ENCODE data around the gene FAM90A1.
"Not testable (repeated sequence)": the region's sequence is repeated elsewhere in the genome, so short reads cannot be mapped to it uniquely, and the experiment has no call there.

FAM90A1 gene, protein sequence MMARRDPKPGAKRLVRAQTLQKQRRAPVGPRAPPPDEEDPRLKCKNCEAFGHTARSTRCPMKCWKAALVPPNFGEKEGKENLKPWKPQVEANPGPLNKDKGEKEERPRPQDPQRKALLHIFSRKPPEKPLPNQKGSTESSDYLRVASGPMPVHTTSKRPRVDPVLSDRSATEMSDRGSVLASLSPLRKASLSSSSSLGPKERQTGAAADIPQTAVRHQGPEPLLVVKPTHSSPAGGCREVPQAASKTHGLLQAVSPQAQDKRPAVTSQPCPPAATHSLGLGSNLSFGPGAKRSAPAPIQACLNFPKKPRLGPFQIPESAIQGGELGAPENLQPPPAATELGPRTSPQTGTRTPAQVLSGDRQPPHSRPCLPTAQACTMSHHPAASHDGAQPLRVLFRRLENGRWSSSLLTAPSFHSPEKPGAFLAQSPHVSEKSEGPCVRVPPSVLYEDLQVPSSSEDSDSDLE

DNA sequence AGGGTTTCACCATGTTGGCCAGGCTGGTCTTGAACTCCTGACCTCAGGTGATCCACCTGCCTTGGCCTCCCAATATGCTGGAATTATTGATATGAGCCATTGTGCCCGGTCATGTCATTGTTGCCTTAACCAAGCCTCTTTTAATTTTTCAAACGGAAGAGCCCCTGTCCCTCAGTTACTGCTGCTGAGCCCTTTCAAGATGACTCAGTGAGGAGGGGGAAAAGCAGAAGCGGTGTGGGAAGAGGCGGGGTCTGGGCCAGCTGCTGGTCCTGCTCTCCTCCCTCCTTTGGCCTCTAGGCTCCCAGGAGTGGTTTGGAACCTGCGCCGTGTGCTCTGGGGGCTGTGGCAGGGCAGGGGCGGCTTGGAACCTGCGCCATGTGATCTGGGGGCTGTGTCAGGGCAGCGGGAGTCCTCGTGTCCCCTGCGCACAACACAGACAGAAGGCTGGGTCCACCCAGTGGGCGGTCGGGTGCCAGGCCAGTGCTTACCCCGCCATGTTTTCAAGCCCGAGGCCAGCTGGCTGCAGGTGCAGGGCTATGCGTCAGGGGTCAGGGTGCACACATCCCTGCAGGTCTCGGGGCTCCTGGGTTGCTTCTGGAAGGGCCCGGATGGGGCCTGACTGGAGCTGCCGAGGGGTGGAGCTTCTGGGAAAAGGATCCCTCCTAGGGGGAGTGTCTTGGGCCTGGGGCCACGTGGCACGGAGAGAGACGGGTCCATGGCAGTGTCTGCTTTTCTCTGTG, at the start of gene FAM90A1:
Gene FAM90A1, minus strand, starts transcription at position 627 of the 740 bp plus-strand sequence. CDS start 2,786 bp downstream, outside the sequence.
- FAIRE-seq = not testable (repeated sequence)

DNA sequence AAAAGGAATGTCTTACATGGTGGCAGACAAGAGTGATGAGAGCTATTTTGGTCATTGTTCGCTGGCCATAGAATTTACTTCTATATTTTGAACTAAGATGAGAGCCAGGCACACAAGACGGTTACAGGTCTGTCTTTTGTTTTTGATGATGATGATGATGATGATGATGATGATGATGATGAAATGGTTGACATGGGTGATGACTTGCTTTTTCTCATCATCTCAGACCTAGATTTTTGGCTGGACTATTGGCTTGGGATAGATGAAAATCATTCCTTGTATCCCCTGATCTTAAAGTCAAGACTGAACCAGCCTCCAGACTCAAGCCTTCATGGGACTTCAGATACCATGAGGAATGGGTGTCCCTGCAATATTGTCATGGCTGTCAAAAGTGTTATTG, 49.0 kb upstream of the FAM90A1 start:
- not testable (repeated sequence) for FAIRE-seq

DNA sequence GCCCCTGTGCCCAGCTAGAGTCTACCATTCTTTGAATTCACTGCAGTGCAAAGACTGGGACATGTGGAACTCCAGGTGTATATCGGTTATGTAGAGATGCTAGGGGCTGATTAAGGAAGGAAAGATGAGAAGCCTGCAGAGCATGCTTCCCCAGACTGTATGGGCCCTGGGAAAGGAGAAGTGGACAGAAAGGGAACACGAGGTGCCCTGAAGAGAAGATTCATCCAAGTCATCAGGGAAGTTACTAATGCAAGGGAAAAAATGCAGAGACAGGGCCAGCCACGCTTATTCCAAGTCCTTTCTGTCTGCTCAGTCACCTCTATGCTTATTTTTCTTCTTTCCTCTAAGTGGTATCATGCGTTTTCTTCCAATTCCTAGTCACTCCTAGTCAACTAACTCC, 39.3 kb upstream of the FAM90A1 start:
- FAIRE-seq = not testable (repeated sequence)

DNA sequence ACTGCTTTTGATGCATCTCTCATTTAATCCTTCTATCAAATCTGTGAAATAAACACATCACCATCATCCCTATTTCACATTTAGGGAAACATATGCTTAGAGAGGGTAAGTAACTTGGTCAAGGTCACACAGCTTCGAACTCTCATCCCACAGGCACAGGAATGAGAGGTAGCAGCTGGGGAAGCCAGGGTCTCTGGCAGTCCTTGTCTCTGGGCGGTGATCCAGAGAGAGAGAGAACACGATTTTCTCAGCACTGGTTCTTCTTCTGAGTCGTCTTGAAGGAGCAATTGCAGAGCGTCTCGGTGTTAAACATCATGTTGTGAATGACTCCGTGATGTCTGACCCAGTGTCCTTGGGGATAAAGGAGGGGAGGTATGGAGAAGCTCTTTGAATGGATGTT, 36.8 kb upstream of the FAM90A1 start:
- not testable (repeated sequence) for FAIRE-seq

DNA sequence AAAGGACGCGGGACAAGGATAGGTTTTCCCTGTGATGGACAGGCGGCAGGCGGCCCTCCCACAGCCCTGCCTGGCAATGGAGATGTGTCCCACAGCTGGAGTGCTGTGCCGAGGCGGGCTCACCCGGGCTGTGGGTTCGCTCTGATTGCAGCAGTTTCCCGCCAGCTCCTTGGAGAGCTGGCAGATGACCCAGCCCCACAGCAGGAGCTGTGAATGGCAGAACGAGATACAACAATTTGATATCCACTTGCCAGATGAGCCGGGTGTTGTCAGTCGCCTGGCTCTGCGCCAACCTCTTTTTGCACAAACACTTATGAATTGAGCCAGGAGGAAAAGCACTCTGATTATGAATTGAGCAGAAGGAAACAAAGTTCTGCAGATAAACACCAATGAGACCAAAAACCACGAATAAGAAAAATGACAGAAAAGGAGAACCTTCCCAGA, 33.7 kb upstream of the FAM90A1 start:
- not testable (repeated sequence) for FAIRE-seq

DNA sequence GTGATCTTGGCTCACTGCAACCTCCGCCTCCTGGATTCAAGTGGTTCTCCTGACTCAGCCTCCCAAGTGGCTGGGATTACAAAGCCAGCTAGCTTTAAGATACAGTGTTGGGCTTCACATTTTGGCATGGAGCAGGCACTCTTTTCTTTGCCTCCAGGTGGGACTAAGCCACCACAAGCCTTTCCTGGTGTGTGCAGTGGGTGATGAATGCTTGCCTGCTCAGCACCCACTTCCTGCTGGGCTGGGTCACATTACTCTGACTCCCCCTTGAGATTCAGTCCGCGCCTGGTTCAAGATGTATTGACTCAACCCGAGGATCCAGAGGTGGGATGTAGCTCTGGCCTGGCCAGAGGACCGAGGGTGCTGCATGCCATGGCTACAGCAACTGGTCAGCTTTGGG, 28.9 kb upstream of the FAM90A1 start:
- FAIRE-seq = not testable (repeated sequence)

DNA sequence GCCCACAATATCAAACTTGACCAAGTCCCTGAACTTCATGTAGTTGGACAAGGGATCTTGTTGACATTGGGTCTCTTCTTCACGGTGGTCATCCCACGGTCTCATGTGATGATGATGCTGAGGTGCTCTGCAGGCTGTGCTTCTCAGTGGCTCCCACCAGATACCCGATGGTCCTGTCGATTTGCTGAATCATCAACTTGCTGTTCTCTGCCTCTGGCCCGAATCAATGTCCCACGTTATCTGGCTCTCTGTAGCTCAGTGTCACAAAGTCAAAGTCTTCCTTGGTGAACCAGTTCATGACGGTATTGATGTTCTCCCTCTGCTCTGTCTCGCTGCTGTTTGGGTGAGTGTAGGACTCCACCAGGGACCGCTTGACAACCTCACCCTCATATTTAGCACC, 27.3 kb upstream of the FAM90A1 start:
- not testable (repeated sequence) for FAIRE-seq

DNA sequence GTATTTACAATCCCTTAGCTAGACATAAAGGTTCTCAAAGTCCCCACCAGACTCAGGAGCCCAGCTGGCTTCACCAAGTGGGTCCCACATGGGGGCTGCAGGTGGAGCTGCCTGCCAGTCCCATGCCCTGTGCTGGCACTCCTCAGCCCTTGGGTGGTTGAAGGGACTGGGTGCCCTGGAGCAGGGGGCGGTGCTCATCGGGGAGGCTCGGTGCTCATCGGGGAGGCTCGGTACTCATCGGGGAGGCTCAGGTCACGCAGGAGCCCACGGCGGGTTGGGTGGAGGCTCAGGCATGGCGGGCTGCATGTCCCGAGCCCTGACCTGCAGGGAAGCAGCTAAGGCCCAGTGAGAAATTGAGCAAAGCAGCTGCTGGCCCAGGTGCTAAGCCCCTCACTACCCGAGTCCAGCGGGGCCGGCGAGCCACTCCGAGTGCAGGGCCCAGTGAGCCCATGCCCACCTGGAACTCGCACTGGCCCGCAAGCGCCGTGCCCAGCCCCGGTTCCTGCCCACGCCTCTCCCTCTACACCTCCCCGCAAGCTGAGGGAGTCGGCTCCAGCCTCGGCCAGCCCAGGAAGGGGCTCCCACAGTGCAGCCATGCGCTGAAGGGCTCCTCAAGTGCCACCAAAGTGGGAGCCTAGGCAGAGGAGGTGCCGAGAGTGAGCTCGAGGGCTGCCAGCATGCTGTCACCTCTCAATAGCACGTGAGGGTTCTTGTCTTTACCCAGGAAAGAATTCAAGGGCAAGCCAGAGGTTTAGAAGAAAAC, 24.8 kb upstream of the FAM90A1 start:
- FAIRE-seq = not testable (repeated sequence)

DNA sequence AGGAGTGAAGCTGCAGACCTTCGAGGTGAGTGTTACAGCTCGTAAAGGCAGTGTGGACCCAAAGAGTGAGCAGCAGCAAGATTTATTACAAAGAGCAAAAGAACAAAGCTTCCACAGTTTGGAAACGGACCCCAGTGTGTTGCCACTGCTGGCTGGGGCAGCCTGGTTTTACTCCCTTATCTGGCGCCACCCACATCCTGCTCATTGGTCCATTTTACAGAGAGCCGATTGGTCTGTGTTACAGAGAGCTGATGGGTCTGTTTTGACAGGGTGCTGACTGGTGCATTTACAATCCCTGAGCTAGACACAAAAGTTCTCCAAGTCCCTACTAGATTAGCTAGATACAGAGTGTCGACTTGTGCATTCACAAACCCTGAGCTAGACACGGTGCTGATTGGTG, 24.2 kb upstream of the FAM90A1 start:
- not testable (repeated sequence) for FAIRE-seq

DNA sequence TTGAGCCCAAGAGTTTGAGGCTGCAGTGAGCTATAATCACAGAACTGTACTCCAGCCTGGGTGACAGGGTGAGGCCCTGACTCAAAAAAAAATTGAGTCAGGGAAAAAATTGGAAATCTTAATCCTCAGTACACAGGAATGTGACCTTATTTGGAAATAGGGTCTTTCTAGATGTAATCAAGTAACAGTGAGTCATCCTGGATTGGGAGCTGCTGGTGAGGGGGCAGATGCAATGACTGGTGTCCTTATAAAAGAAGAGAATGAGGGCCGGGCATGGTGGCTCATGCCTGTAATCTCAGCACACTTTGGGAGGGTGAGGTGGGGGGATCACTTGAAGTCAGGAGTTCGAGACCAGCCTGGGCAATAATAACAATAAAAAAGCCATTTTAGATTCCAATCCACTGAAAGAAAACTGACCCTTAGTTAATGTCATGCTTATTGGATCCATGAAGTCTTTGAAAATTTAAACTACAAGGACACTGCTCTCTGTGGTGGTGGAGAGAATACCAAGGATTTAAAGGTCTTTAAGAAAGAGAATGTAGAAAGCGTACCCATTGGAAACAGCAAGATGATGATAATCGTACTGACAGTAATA, 19.6 kb upstream of the FAM90A1 start:
- FAIRE-seq = not testable (repeated sequence)

DNA sequence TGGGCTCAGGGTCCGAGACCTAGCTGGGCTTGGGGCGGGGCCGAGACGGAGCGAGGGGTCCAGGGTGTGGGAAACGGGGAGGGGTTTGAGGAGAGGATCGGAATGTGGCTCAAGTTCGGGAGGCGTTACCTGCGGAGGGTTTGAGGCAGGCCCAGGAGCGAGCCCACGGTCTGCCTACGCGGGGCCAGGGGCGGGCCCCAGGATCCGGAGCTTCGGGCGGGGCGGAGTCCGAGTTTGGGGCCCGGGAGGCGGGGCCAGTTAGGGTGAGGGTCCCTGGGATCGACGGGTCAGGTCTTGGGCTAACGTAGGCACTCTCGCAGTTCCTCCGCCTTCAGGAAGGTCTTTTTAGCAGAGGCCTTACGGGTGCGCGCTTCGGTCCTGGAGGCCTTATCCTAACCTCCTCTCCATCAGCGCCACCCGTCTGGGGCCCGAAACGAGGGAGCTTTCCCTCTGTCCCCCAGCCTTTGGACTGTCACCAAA, 16.3 kb upstream of the FAM90A1 start:
- FAIRE-seq = not testable (repeated sequence)

DNA sequence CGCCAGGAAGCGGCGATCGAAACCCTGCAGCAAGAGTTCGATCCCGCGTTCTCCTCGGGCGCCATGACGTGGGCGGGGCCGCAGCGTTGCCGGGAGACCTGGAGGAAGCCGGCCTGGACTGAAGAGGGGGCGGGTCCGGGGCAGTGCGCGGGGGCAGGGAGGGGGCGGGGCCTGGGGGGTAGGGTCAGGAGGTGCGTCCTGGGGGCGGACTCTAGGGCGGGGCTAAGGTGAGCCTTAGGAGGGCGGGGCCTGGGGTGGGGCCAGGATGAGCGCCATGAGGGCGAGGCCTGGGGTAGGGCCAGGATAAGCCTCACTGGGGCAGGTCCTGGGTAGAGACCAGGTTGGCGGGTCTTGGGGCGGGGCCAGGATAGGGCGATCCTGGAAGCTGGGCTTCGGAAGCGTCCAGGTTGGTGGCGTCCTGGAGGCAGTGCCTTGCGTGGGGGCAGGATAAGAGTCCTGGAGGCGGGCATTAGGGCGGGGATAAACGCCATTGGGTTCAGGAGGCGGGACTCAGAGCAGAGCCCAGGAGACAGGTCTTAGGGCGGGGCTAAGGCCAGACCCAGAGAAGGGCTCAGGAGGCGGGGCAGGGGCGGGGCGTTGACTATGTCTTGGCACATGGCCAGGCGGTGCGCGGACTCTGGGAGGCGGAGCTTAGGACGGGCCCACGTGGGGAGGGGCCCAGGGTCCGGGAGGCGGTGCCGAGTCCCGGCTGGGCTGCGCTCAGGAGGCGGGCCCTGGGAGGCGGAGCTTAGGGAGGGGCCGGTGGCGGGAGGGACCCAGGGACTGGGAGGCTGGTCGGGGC, 15.7 kb upstream of the FAM90A1 start:
- peak; percentile 97 for FAIRE-seq

DNA sequence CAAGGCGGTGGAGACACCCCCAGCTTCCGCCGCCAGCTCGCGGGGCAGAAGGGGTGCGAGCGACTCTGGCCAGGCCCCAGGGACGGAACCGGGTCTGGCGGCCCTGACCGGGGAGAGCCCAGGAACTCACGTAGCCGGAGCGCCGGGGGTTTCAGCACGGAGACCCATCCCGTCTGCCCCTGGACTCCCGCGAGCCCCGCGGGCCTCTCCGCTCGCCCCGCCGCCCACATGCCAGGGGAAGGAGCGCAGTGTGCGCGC, 15.1 kb upstream of the FAM90A1 start:
- not testable (repeated sequence) for FAIRE-seq

DNA sequence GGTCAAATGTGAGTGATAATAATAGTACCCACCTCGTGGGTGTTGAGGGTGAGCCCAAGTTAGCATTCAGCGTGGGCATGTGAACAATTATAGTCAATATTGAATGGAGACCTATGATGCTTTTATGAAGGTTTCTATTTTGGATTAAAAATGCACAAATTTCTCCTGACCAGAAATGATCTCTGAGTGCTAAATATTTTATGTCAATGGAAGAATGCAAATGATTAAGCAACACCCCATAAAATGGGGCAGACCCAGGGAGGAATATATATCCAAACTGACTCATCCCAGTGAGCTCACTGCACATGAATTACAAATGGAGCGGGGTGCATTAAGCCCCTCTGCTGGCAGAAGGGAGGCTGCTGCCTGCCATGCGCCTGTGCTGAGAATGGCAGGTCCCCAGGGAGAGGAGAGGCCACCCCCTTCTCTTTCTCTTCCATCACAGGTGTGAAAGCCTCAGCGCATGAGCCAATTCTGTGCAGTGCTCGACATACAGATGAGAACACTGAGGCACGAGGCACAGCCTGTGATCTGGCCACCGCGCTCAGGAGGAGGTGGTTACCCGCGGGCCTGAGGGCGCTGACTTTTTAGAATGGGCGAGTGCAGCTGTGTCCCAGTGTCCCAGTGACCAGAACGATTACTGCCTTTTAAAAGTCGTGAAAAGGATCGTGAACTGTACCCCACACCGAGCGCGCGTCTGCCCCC, 14.7 kb upstream of the FAM90A1 start:
- FAIRE-seq = not testable (repeated sequence)

DNA sequence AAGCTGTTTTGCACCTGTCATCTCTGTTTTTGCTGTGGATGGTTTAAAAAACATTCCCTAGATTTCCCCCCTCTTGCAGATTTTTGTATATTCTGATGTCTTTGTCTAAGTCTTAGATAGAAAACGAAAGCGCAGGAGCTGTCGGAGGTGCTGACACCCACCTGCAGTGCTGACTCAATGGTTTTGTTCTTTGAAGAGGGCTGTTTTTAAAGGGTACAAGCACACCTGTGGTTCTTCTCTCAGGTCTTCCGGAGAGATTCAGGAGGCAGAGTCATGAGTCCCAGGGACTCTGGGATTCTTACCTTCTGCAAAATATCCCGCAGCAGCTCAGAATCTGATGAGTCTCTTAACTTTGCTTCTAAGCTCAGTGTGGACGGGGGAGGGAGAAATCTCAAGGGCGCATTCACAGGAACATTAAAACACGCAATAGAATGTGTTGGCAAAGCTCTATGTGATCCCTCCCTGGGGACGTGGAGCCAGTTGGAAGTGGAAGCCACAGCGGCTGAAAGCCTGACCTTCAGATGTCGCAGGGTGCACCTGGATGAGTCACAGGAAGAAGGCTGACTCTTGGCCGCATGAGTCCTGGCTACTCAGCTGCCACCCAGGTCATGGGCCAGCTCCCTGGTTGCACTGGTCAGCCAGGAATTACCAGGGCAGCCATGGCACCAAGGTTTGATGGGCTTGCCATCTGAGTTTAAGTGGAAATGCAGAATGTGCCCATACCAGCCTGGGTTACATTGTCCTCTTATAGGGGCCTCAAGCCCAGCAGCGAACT, 13.1 kb upstream of the FAM90A1 start:
- FAIRE-seq = not testable (repeated sequence)

DNA sequence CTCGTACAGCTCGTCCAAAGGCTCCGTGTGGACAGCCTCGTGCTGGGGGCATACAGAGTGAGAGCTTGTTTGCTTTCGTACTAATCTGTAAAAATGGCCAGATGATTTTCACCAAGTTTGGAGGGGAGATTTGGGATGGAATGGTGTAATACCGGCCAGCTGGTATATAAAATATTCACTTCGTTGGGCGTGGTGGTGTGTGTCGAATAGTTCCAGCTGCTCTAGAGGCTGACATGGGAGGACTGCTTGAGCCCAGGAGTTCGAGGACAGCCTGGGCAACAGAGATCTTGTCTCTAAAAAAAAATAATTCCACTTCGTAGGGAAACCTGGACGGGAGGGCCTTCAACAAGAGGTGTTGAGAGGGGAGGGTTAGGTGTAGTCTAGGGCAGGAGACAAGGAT, 9.6 kb upstream of the FAM90A1 start:
- not testable (repeated sequence) for FAIRE-seq

DNA sequence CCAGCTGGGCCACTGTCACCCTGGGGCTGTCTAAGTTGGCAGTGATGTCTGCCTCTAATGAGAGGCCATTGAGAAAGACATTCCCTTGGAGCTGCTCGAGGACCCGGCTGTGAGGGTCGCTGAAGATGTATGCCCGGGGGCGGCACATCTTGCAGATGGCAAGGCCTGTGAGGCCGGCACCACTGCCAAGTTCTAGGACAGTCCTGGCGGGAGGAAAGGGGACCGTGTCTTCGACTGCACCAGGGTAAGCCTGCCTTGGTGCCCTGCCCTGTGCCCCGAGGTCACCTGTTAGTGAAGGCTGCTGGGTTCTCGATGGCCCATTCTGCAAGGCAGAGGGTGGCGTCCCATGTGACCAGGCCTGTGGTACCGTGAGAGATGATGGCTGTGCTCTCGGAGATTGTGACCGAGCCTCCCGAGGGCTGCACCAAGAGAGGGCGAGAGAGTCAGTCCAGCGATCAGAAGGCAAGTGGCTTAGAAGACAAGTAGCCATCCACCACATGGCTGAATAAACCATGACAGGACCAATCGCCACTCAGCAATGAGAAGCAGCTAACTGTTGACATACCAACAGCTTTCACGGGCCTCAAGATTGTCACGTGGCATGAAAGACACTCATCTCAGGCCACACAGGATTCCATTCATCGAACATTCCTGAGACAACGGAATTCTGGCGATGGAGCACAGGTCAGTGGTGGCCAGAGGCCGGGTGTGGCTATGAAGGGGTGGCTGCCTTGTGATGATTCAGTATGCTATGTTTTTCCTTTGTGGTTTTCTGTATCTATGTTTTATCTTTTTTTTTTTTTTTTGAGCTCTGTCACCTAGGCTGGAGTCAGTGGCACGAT, 8.1 kb upstream of the FAM90A1 start:
- FAIRE-seq = not testable (repeated sequence)

DNA sequence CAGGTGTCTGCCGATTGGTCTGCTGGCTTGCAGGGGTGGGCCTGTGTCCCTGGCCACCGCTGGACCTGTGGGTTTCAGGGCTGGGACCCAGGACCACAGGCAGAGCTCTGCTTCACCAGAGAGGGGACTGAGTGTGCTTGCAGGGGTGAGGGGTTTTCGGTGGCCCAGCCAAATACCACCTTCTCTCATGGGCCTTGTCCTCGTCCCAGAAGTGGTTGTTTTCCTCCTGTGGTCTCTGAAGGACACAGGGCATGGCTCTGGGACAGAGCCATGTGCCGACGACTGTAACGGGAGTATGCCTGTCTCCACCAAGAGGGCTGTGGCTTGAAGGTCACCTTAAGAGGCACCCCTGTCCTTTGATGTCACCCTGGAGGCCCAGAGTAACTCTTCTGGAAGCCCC, 7.3 kb upstream of the FAM90A1 start:
- FAIRE-seq = not testable (repeated sequence)

DNA sequence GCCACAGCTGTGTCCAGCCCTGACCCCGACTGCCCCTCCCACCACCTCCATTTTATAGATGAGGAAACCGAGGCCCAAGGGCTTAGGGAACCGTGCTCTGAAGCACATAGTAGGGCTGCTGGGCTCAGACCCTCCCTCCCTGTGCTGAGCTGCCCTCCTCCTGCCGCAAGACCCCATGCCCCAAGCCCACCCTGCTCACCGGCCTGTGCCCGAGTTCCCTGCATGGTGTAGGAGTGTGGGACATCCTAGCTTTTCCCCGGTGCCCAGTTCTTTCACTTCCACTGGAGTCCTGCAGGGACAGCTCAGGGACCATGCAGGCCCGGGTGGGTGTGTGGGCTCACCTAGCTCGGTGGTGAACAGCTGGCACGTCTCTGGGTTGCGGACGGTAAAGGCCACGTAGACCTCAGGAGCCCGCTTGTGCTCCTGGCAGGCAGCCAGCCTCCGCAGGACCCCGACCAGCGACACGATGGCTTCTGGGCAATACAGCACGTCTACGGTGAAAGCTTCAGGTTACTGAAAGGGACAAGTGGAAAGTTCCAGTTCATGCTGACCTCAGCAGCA, 6.6 kb upstream of the FAM90A1 start:
- not testable (repeated sequence) for FAIRE-seq
